Measurements from ENCODE around the gene EEF1A2. TPM values are rescaled to one million over a fixed set of nuclear protein-coding genes. Genes with fewer than 3 reads are reported as not detected.
A peak's percentile ranks its signal among the peaks of the same experiment; 100 is the strongest.

Gene EEF1A2
- total RNA-seq, 6 experiments from 2014 or later = 0.22 to 153 (median 1.0) TPM

DNA sequence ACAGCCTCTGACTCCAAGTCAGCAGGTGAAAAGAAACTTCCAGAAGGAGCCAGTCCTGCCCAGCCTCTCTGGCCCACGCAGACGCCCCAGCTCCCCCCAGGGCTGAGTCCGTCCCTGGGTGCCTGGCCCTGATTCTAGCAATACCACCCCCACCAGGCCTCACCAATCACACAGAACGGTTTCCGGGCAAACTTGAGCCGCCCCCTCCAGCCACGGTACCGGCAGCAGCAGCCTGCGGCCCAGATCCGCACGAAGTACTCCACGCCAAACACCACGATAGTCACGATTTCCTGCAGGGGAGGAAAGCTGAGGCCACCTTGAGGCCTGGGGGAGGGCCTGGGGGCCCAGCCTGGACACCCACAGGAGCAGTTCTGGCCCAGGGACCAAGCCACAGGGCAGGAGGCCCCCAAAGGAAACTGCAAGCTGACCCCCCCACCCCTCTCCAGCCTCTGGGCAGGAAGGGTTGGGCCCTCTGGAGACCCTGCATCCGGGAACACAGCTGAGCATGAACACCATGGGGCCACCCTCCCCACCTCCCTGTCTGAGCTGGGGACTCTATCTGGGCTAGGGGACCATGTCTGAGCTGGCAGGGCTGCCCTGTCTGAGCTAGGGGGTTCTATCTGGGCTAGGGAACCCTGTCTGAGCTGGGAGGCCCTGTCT lies 53.7 kb downstream of the EEF1A2 start:
- Histone ChIP-seq H3K27me3 (no peaks in the 10 kb centered on the region), H3K27ac (no peak overlapping the region), H3K4me3 (no peak overlapping the region), H3K4me1 (no peaks in the 10 kb centered on the region), H3K36me3 (no peaks in the 10 kb centered on the region), H3K9me3 (no peaks in the 10 kb centered on the region)
- no CpG with 5 or more reads among the region's 15 CpGs for WGBS (ENCODE audit: insufficient coverage, low coverage, low lambda C conversion rate, missing lambda C conversion rate)
- intact Hi-C loops (cut with DNase I) = no loop called here
- DNase-seq = no peak
- TF ChIP-seq CTCF (IDR thresholded peaks at IDR 0.05) = no peak
- TF ChIP-seq POLR2A (IDR thresholded peaks at IDR 0.05) = no peak
- ATAC-seq = no peak

DNA sequence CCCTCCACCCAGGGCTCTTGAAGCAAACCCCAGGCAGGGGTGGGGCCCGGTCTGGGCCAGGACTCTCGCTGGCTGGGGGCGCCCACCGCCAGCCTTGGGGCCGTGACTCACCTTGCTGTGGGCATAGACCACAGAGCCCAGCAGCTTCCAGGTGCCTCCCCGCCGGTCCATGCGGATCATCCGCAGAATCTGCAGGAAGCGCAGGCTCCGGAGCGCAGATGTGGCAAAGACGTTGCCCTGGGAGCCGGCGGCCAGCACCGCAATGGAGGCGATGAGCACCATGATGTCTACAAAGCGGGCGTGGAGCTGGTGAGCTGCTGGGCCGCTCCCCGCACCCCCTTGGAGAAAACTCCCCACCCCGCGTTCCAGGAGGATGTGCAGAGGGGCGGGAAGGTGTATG lies 54.3 kb downstream of the EEF1A2 start:
- no CpG with 5 or more reads among the region's 24 CpGs for WGBS (ENCODE audit: insufficient coverage, low coverage, low lambda C conversion rate, missing lambda C conversion rate)
- Histone ChIP-seq H3K4me3 (no peak overlapping the region), H3K27ac (no peak overlapping the region), H3K27me3 (no peaks in the 10 kb centered on the region), H3K4me1 (no peaks in the 10 kb centered on the region), H3K9me3 (no peaks in the 10 kb centered on the region), H3K36me3 (no peaks in the 10 kb centered on the region)
- ATAC-seq (no peak), DNase-seq (no peak)
- no peak for TF ChIP-seq CTCF (IDR thresholded peaks at IDR 0.05)
- no peak for TF ChIP-seq POLR2A (IDR thresholded peaks at IDR 0.05)
- intact Hi-C loops (cut with DNase I) = no loop called here

DNA sequence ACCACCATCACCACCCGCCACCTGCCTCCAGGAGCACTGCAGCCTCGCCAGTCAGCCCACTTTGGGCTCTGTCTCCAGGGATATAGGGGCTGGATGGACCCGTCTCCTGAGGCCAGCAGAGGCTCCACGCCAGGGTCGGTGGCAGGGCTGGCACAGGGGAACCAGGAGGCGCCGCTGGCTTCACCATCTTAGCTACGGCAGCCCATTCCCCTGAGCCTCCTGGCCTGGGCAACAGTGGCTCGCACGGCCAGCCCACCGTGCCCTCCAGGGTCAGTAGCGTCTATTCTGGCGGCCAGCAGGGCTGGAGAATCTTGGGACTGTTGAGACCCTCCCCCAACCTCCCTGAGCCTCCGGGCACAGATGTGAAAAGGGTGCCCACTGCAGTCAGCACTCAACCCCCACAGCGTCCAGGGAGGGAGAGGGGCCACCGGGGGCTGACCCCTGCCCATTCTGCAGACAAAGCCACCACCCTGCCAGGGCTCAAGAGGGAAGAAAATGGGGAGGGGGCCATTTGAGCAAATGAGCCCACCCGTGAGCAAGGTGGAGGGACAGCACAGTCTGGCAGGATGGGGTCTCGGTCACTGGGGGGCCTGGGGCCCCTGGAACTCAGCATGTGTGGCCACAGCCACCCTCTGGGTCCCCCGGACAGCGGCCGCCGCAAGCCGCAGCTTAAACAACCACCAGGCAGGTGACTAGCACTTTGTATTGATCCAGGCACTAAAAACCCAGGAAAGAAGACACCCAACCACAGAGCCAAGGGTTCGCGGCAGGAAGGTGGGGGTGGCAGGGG lies 55.1 kb downstream of the EEF1A2 start:
- no peak for DNase-seq

GRCh38 chr20:63442100-63442493 lies 56.8 kb downstream of the EEF1A2 start:
- peak in 1 of 3 donors; percentile 40 for DNase-seq
- Histone ChIP-seq H3K4me1 (no peaks in the 10 kb centered on the region), H3K27me3 (no peaks in the 10 kb centered on the region), H3K27ac (no peak overlapping the region), H3K36me3 (no peaks in the 10 kb centered on the region), H3K9me3 (no peaks in the 10 kb centered on the region), H3K4me3 (no peak overlapping the region)
- TF ChIP-seq POLR2A (IDR thresholded peaks at IDR 0.05) (no peak), CTCF (IDR thresholded peaks at IDR 0.05) (peak in 3 of 4 donors; percentile 16 to 30 (median 28))
- WGBS (ENCODE audit: insufficient coverage, low coverage, low lambda C conversion rate, missing lambda C conversion rate) = no CpG with 5 or more reads among the region's 11 CpGs
- intact Hi-C loops (cut with DNase I) = no loop called here
- ATAC-seq = peak; percentile 20 to 58 (median 50)

More for the DNA sequence above, 55.1 kb downstream of the EEF1A2 start:
- H3K4me3 ChIP-seq = no peak overlapping the region
- no peaks in the 10 kb centered on the region for H3K27me3 ChIP-seq
- no peak overlapping the region for H3K27ac ChIP-seq
- H3K4me1 ChIP-seq = no peaks in the 10 kb centered on the region
- TF ChIP-seq POLR2A (IDR thresholded peaks at IDR 0.05) (no peak), CTCF (IDR thresholded peaks at IDR 0.05) (no peak)
- 70% methylated on average over 5 of the region's 25 CpGs for WGBS (ENCODE audit: insufficient coverage, low coverage, low lambda C conversion rate, missing lambda C conversion rate)
- ATAC-seq = no peak
- H3K9me3 ChIP-seq = no peaks in the 10 kb centered on the region
- H3K36me3 ChIP-seq = no peaks in the 10 kb centered on the region
- intact Hi-C loops (cut with DNase I) = no loop called here

Data from right lobe of liver (tissue), 6 donors.